Neuronal stem cell (in vitro differentiated cells): Measurements from ENCODE around the gene PACC1.
"Not testable (repeated sequence)": the region's sequence is repeated elsewhere in the genome, so short reads cannot be mapped to it uniquely, and the experiment has no call there.

Experiments used
- DNase-seq: peaks from one replicate; pipeline ENCODE4 v3.0.0-alpha.2; 2013; ENCODE audit warnings: low spot score
- H2AFZ ChIP-seq: one replicate; pipeline ENCODE4 v1.6.1; 2013; ENCODE audit warnings: mild to moderate bottlenecking, low read length, inconsistent platforms
- H2AK5ac ChIP-seq: 2 replicates; pipeline ENCODE4 v1.6.1; 2013; ENCODE audit warnings: low read depth, mild to moderate bottlenecking, inconsistent platforms, low read length, moderate library complexity, mixed read lengths
- H2BK120ac ChIP-seq: 2 replicates; pipeline ENCODE4 v1.6.1; 2013; ENCODE audit warnings: low read depth, mild to moderate bottlenecking, inconsistent platforms, low read length, moderate library complexity, mixed read lengths
- H2BK12ac ChIP-seq: one replicate; pipeline ENCODE4 v1.6.1; 2013; ENCODE audit warnings: low read length, inconsistent platforms
- H2BK15ac ChIP-seq: 2 replicates; pipeline ENCODE4 v1.6.1; 2013; ENCODE audit warnings: mild to moderate bottlenecking, low read length, inconsistent platforms, mixed read lengths
- H2BK5ac ChIP-seq: one replicate; pipeline ENCODE4 v1.6.1; 2013; ENCODE audit warnings: inconsistent platforms, mild to moderate bottlenecking, low read length, moderate library complexity
- H3K14ac ChIP-seq: one replicate; pipeline ENCODE4 v1.6.1; 2013; ENCODE audit warnings: low read length, inconsistent platforms
- H3K18ac ChIP-seq: 2 replicates; pipeline ENCODE4 v1.6.1; 2013; ENCODE audit warnings: low read length, inconsistent platforms
- H3K23ac ChIP-seq: 2 replicates; pipeline ENCODE4 v1.6.1; 2013; ENCODE audit warnings: low read depth, mild to moderate bottlenecking, mixed read lengths, low read length, inconsistent platforms; ENCODE audit not compliant: poor library complexity
- H3K27ac ChIP-seq: replicated peaks from 3 replicates; pipeline ENCODE4 v1.5.1; 2013; ENCODE audit warnings: low read length, inconsistent platforms
- H3K27me3 ChIP-seq, 3 experiments: 2 replicates each; pipeline ENCODE4 v1.6.1; 2013; ENCODE audit warnings: low read length in 3 of 3, mild to moderate bottlenecking in 2 of 3, inconsistent platforms in 1 of 3, low read depth in 1 of 3, mixed read lengths in 1 of 3, moderate library complexity in 1 of 3; ENCODE audit not compliant: control insufficient read depth in 3 of 3, insufficient read depth in 3 of 3
- H3K36me3 ChIP-seq, 2 donors: replicated peaks in 1 of 2; 2 replicates each; pipeline ENCODE4 v1.6.1; 2013; ENCODE audit warnings: low read length in 2 of 2; ENCODE audit not compliant: control insufficient read depth in 2 of 2, insufficient read depth in 2 of 2
- H3K4ac ChIP-seq: 2 replicates; pipeline ENCODE4 v1.6.1; 2013; ENCODE audit warnings: inconsistent platforms, mild to moderate bottlenecking, low read length, moderate library complexity
- H3K4me1 ChIP-seq, 2 donors: 1 replicate in 1 of 2; 2 replicates in 1 of 2; pipeline ENCODE4 v1.6.1; 2013; ENCODE audit warnings: low read length in 2 of 2, low read depth in 1 of 2; ENCODE audit not compliant: control insufficient read depth in 2 of 2, insufficient read depth in 1 of 2
- H3K4me2 ChIP-seq: one replicate; pipeline ENCODE4 v1.6.1; 2013; ENCODE audit warnings: mild to moderate bottlenecking, low read length, inconsistent platforms; ENCODE audit not compliant: insufficient read depth, poor library complexity, severe bottlenecking
- H3K4me3 ChIP-seq, 2 donors: 2 replicates each; pipeline ENCODE4 v1.5.1; 2013; ENCODE audit warnings: low read length in 2 of 2, mild to moderate bottlenecking in 2 of 2, inconsistent platforms in 1 of 2, moderate library complexity in 1 of 2
- H3K79me1 ChIP-seq: one replicate; pipeline ENCODE4 v1.6.1; 2013; ENCODE audit warnings: low read depth, mild to moderate bottlenecking, inconsistent platforms, low read length, moderate library complexity
- H3K9ac ChIP-seq: one replicate; pipeline ENCODE4 v1.6.1; 2013; ENCODE audit warnings: mild to moderate bottlenecking, low read depth, low read length, inconsistent platforms; ENCODE audit not compliant: poor library complexity
- H3K9me3 ChIP-seq, 2 donors: replicated peaks in 1 of 2; 2 replicates each; pipeline versions ENCODE3 to v1.6.1; 2013; ENCODE audit warnings: low read length in 2 of 2, mild to moderate bottlenecking in 2 of 2, inconsistent platforms in 1 of 2, low read depth in 1 of 2, mixed read lengths in 1 of 2, moderate library complexity in 1 of 2; ENCODE audit not compliant: control insufficient read depth in 2 of 2, insufficient read depth in 1 of 2
- H4K8ac ChIP-seq: one replicate; pipeline ENCODE4 v1.6.1; 2013; ENCODE audit warnings: low read depth, mild to moderate bottlenecking, inconsistent platforms, low read length, moderate library complexity
- H4K91ac ChIP-seq: one replicate; pipeline ENCODE4 v1.6.1; 2013; ENCODE audit warnings: low read length, low read depth, mild to moderate bottlenecking, inconsistent platforms; ENCODE audit not compliant: poor library complexity
- WGBS, 2 donors: extraction: QIAGEN DNeasy Blood & Tissue Kit; methylation state at CpG; one replicate each; pipeline ENCODE4 v1.1.7; 2013; ENCODE audit warnings: missing lambda C conversion rate in 2 of 2, mixed read lengths in 1 of 2; ENCODE audit not compliant: insufficient read length in 2 of 2, insufficient replicate concordance in 1 of 2; ENCODE audit errors: extremely low coverage in 2 of 2; 5-methylcytosine and 5-hydroxymethylcytosine counted together

The PACC1 gene

GRCh38 chr1:212396638-212397037 lies 18.0 kb downstream of the PACC1 start:
- no peaks in the 10 kb centered on the region for H3K4me1 ChIP-seq
- H3K9ac ChIP-seq: no peak overlapping the region
- H2BK5ac ChIP-seq: no peak overlapping the region
- H3K4ac ChIP-seq: no peak overlapping the region
- no CpG with 5 or more reads among the region's 3 CpGs for WGBS, 2 donors
- no peak overlapping the region for H2BK15ac ChIP-seq
- H2AFZ ChIP-seq: no peak overlapping the region
- DNase-seq: no peak
- no peak overlapping the region for H3K4me3 ChIP-seq
- H3K18ac ChIP-seq: no peak overlapping the region
- H4K91ac ChIP-seq: no peak overlapping the region
- no peaks in the 10 kb centered on the region for H3K79me1 ChIP-seq
- H2BK120ac ChIP-seq: no peak overlapping the region
- H3K4me2 ChIP-seq: no peak overlapping the region
- no peak overlapping the region for H3K23ac ChIP-seq
- no peak overlapping the region for H4K8ac ChIP-seq
- no peak overlapping the region for H3K27ac ChIP-seq
- H2BK12ac ChIP-seq: no peak overlapping the region
- H3K14ac ChIP-seq: no peak overlapping the region
- H2AK5ac ChIP-seq: no peak overlapping the region
- H3K9me3 ChIP-seq: peaks cover 2 to 16% of the 10 kb centered on the region in 2 donors
- no peaks in the 10 kb centered on the region for H3K27me3 ChIP-seq
- H3K36me3 ChIP-seq: peaks cover 4 to 24% of the 10 kb centered on the region in 2 donors

GRCh38 chr1:212395678-212396437 lies 18.8 kb downstream of the PACC1 start:
- H3K9ac ChIP-seq, H2BK5ac ChIP-seq, H4K91ac ChIP-seq, H2BK120ac ChIP-seq, H3K23ac ChIP-seq, H3K14ac ChIP-seq, H2AK5ac ChIP-seq, H2BK15ac ChIP-seq, DNase-seq, H3K4ac ChIP-seq, H3K4me3 ChIP-seq, H3K18ac ChIP-seq, H3K4me2 ChIP-seq, H3K4me1 ChIP-seq, H2BK12ac ChIP-seq, H3K27me3 ChIP-seq, H3K27ac ChIP-seq, H2AFZ ChIP-seq, H4K8ac ChIP-seq, H3K79me1 ChIP-seq: not testable (repeated sequence)
- H3K36me3 ChIP-seq: peaks cover 4 to 24% of the 10 kb centered on the region in 2 donors
- WGBS, 2 donors: no CpG with 5 or more reads among the region's 6 CpGs
- H3K9me3 ChIP-seq: peaks cover 2 to 19% of the 10 kb centered on the region in 2 donors

DNA sequence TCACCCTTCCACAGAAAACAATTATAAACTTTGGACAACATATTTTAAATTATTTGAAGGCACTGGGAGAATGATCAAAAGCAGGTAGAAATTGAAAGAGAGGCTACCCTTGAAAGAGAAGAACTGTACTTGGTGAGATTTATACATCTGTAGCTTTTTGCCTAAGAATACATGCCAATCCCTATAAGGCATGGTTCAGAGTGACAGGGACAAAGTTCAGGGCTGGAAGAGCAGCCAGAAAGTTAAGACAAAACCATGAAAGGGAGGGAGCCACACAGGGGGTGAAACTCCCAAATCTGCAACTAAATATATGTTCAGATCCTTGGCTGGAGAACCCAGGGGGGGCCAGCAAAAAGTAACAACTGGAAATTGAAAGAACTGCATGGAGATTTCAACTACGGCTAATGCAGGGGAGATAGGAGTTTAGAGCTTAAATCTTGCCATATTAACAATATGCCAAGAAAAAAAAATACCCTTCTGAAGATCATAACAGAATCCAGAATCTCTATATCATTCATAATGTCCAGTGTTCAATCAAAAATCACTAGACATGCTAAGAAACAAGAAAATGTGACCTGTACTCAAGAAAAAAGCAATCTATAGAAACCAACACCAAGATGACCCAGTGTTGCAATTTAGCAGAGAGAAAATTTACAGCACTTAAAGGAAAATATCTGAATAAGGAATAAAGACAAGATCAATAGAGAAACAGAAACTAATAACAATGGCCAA lies 25.5 kb downstream of the PACC1 start:
- H3K9me3 ChIP-seq: peaks cover 2 to 17% of the 10 kb centered on the region in 2 donors
- H3K18ac ChIP-seq: no peak overlapping the region
- no peak overlapping the region for H3K4me3 ChIP-seq
- H3K27ac ChIP-seq: no peak overlapping the region
- no peak overlapping the region for H4K8ac ChIP-seq
- no peak for DNase-seq
- no peak overlapping the region for H3K14ac ChIP-seq
- H2BK120ac ChIP-seq: no peak overlapping the region
- no peak overlapping the region for H2AFZ ChIP-seq
- no peak overlapping the region for H2BK5ac ChIP-seq
- H2AK5ac ChIP-seq: no peak overlapping the region
- no peak overlapping the region for H2BK12ac ChIP-seq
- WGBS, 2 donors: no CpG with 5 or more reads among the region's 1 CpG
- no peak overlapping the region for H2BK15ac ChIP-seq
- H3K4ac ChIP-seq: no peak overlapping the region
- no peak overlapping the region for H3K9ac ChIP-seq
- H3K27me3 ChIP-seq: no peaks in the 10 kb centered on the region
- H3K4me2 ChIP-seq: no peak overlapping the region
- H4K91ac ChIP-seq: no peak overlapping the region
- peaks cover 3% of the 10 kb centered on the region for H3K79me1 ChIP-seq
- peaks cover 13 to 43% of the 10 kb centered on the region in 2 donors for H3K36me3 ChIP-seq
- H3K23ac ChIP-seq: no peak overlapping the region
- no peaks in the 10 kb centered on the region for H3K4me1 ChIP-seq

DNA sequence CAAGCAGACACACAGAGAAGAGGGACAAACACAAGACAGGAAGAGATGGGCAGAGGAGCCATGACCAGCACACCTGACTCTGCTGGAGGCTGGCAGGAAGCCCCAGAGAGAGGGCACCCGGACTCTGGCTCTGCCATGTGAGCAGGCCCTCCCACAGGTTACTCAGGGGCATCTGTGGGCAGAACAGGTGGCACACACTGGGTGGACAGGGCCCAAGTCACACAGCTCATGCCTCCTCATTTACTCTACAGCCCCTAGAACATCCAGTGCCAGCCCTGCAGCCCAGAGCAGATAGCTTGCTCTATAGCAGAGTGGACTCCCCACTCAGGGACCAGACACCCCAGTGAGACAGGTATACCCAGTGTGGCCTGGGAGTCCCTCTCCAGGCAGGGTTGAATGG lies 28.7 kb downstream of the PACC1 start:
- H2BK12ac ChIP-seq: no peak overlapping the region
- peaks cover 2 to 15% of the 10 kb centered on the region in 2 donors for H3K9me3 ChIP-seq
- H2AK5ac ChIP-seq: no peak overlapping the region
- no peak overlapping the region for H3K4me3 ChIP-seq
- H2BK5ac ChIP-seq: no peak overlapping the region
- no peak overlapping the region for H3K27ac ChIP-seq
- no peak overlapping the region for H3K4me2 ChIP-seq
- H4K8ac ChIP-seq: no peak overlapping the region
- no peaks in the 10 kb centered on the region for H3K27me3 ChIP-seq
- H3K9ac ChIP-seq: no peak overlapping the region
- no peak overlapping the region for H2BK120ac ChIP-seq
- H4K91ac ChIP-seq: no peak overlapping the region
- H3K23ac ChIP-seq: no peak overlapping the region
- no peak overlapping the region for H3K18ac ChIP-seq
- no peak for DNase-seq
- no CpG with 5 or more reads among the region's 1 CpG for WGBS, 2 donors
- H3K4ac ChIP-seq: no peak overlapping the region
- H2BK15ac ChIP-seq: no peak overlapping the region
- H3K4me1 ChIP-seq: peaks cover 0 to 2% of the 10 kb centered on the region in 2 donors
- no peak overlapping the region for H3K14ac ChIP-seq
- peaks cover 21 to 71% of the 10 kb centered on the region in 2 donors for H3K36me3 ChIP-seq
- H2AFZ ChIP-seq: no peak overlapping the region
- H3K79me1 ChIP-seq: peaks cover 3% of the 10 kb centered on the region
